ENCODE results near the gene ADARB1. TPM values are rescaled to one million over a fixed set of nuclear protein-coding genes. Genes with fewer than 3 reads are reported as not detected.
A peak's percentile ranks its signal among the peaks of the same experiment; 100 is the strongest.

Gene ADARB1
- total and polyA plus RNA-seq, 9 of the 15 experiments (the other 6 are each of a cell fraction or from before 2014, with no cell fraction given), result 6.7 to 16.0 (median 8.3) TPM

GRCh38 chr21:45152265-45152746, 77.9 kb downstream of the ADARB1 start (continued):
- TF ChIP-seq MGA (IDR thresholded peaks at IDR 0.05), result peak; percentile 88
- no peak; the same call in 1 of the 2 replicates for TF ChIP-seq RNF2 (IDR thresholded peaks at IDR 0.05)
- TF ChIP-seq RAD51 (IDR thresholded peaks at IDR 0.05; ENCODE audit: borderline replicate concordance, low read depth), result peak; percentile 44; the same call in 1 of the 2 replicates
- 0 out of 2 replicates have a peak, but pooled peaks have one; percentile 53 for TF ChIP-seq ZNF253 (CRISPR knock-in tag; conservative IDR thresholded peaks at IDR 0.05)
- TF ChIP-seq BCOR (IDR thresholded peaks at IDR 0.05), result peak; percentile 68; the same call in 1 of the 2 replicates
- peak; percentile 77 for TF ChIP-seq THRB (CRISPR knock-in tag; conservative IDR thresholded peaks at IDR 0.05)
- 0 out of 4 replicates have a peak, but pooled peaks of 1 of the 2 experiments have one; percentile 67 for TF ChIP-seq SIN3A (IDR thresholded peaks at IDR 0.05; ENCODE audit: borderline replicate concordance in 2 of 2, control insufficient read depth in 1 of 2, low read depth in 2 of 2, low read length in 2 of 2)

Measured in K562 (cell line).